Fibroblast of skin of left quadriceps (primary cell): Measurements from ENCODE around the gene RAB3GAP2.
"Not testable (repeated sequence)": the region's sequence is repeated elsewhere in the genome, so short reads cannot be mapped to it uniquely, and the experiment has no call there.

Experiments
- DNase-seq, 2 experiments: peaks; one replicate each; pipeline ENCODE4 v3.0.0-alpha.2; 2013; ENCODE audit warnings: low read depth in 2 of 2

Gene RAB3GAP2

DNA sequence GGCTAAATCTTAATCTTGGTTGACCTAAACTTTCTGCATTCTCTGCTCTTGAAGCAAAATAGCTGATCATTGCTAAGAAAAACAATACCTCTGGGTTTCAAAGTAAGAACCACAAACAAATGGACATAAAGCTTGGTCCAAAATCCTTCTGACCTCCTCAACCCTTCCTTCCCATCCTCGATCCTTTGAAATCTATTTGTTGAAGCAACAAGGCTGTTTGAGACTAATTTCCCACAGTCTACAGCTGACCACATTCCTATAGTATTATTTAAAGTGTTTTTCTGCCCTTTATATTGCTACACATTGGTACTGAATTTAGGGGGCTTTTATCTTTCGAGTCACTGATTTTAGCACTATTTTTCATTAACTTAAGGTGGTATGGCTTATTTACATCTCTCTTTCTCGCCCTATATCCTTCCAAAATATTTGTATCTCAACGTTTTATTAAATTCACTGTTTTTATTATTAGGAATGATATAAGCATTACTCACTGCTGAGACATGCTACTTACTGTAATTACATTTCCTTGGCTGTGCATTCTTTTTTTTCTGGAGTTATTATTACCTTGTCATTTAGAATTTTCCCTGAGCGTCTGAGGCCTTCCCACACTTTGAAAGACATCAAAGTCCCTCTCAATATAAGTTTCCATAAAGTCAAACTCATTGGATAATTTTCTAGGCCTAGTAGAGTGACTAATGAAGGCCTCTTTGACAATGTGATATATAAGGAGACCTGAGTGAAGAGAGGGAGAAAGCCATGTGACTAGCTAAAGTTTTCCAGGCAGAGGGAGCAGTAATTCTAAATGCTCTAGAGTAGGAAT, 73.9 kb downstream of the RAB3GAP2 start:
- no peak for DNase-seq

DNA sequence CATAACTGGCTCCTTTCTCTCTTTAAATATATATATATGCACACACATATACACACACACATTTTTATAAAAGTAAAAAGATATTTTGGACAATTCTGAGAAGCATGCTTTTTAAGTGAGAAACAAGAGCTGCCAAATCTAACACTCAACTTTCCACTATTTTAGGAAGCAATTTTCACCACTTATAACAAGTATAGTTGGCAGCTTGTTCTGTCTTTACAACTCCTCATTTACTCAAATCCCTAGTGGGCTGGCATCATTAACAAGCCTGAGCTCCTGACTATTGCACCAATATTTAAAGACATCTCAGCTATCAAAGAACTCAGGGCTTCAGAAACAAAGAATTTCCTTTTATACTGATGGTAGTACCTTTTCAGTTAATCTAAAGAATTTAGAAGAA, 76.6 kb downstream of the RAB3GAP2 start:
- DNase-seq: no peak

DNA sequence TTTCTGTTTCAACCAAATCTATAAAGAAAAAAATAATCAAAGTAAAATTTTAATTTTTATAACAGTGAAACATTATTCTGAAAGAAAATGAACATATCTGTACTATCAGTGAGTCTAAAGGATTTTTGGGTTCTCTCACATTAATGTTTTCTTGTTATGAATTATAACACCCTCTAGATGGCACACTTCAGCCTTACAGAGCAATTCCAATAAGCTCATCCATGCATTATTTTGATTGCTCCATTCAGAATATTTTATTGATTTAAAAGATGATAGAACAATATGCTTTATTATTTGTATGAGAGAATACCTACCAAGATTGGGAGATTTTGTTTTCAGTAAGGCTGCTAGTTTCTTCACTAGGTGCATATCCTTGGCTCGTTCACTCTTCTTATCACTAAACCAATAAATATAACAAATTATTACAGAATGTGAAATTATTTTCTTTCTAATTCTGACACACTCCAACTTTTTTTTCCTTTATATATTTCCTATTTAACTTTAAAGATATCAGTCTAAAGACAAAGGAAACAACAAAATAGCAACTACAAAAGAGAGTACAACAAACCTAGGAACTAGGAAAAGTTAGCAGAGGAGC, 82.4 kb downstream of the RAB3GAP2 start:
- peak in 1 of 2 experiments; percentile 9 for DNase-seq

DNA sequence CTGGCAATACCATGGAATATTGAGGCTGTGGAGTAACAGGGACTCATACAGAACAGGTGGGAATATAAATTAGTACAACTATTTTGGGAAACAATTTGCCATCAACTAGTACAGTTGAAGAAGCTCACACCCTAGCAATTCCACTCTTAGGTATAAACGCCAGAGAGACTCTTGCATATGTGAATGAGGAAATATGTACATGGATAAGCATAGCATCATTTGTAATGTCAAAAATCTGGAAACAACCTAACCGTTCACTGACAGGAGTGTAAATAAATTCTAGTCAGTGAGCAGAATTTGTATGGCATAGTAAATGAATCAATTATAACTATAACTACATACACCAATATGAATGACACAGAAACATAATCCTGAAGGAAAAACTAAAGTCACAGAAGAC, 83.7 kb downstream of the RAB3GAP2 start:
- DNase-seq: no peak

DNA sequence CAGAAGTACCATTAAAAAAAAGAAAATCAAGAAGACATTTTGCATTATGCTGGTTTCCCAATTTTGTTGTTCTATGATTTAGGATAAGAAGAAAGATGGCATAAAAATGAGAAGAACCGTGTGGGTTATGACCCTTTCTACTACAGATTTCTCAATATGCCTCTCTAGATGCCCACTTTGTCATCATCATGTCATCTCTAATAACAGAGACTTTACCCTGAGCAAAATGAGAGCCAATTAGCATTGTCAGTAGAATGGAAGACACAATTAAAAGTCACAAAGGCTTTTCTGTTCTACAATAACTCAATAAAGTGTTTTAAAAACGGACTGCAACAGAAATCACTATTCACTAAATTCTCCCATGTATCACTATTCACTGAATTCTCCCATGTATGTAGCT, 85.5 kb downstream of the RAB3GAP2 start:
- no peak for DNase-seq

DNA sequence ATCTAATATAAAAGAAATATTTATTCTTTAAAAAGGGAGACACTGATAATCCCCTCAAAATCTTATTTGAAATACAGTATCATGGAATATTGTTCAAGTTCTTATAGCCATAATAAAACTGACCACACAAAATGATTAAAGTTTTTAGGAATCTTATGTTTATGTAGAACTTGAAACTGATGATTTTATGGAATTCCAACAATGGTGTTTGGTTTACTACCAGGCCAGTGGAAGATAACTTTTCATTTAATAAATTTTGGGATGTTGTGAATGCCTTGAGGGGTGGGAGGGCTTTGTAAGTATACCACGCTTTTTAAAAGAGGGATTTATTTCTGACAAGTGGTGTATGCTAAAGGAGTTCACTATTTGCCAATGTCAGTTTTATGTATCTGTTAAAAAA, 87.7 kb downstream of the RAB3GAP2 start:
- DNase-seq: peak in 1 of 2 experiments; percentile 6

DNA sequence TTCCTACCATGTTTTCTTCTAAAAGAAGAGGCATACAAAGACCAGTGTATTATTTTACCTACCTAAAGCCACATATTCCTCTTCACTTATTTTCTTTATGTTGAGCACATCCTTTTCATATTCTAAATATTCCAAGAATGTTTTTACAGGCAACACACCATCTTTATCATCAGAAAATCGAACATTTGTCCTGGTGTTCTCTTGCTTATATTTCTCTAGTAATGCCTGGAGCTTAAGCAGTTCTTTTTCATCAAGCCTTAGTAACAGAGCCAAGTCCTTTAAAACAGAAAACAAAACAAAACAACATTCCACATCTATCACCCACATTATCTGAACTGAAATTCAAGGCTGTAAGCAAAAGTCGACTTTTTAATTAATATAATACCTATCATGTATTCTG, 89.6 kb downstream of the RAB3GAP2 start:
- no peak for DNase-seq

DNA sequence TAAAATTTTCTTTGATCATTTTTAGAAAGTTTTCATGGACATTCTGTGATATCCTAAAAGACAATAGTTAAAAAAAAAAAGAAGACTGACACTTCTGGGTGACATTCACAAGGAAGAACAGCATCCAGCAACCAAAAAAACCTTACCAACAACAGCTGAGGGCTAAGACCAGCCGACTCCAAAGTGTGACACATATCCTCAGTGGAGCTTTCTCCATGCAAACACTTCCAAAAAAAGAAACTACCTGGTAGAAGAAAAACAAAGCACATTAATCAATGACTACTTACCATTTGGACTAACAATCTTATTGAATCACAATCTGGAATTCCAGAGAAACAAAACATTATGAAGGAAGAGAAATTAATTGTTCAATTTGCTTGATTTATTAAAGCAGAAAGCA, 90.1 kb downstream of the RAB3GAP2 start:
- no peak for DNase-seq

DNA sequence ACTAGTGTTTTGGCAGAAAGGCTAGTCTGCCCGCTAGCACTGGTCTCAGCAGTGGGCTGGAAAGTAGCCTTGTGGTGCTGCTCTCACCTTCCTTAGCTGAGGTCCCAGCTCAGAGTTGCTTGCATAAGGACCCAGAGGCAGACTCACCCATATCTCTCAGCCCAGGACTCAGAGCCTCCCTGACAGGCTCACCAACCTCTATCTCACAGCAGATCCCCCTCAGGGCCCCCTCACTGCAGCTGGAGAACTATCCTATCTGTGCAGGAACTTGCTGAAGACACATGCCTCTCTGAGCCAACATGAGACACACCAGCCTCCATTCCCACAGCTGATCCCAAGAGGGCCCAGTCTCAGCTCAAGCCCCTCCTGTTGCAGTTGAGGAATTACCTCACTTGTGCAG, 95.7 kb downstream of the RAB3GAP2 start:
- no peak for DNase-seq

DNA sequence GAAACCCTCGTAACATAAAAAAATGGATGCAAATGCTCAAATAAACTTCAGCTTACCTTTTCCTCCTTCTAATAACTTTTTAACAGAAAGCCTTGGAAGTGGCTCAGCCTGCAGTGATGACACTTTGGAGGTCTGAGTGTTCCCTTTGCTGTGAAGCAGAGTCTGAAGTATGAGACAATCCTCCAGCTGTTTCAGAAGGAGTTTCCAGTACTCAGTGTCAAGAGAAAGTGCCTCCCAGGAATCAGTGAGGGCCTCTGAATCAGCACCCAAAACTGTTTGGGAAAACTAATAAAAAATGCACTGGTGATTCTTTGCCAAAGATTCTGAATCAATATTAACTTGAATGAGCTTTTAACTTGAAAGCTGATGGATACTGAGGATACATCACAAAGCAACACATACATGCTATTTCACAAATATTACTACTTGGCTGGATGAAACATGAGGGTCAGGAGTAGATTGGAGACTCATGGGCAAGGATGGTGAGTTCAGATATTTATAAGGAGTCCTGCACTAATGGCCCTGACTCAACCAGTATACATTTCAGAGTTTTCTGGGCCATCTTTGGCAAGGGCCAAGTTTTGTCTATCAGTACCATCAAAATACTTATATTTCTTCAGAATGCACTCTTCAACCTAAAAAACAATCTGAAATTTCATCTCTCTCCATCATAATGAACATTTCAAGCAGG, 101.3 kb downstream of the RAB3GAP2 start:
- no peak for DNase-seq

DNA sequence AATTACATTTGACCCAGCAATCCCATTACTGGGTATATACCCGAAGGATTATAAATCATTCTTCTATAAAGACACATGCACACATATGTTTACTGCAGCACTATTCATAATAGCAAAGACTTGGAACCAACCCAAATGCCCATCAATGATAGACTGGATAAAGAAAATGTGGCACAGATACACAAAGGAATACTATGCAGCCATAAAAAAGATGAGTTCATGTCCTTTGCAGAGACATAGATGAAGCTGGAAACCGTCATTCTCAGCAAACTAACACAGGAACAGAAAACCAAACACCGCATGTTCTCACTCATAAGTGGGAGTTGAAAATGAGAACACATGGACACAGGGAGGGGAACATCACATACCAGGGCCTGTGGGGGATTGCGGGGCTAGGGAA, 102.4 kb downstream of the RAB3GAP2 start:
- DNase-seq: not testable (repeated sequence)

DNA sequence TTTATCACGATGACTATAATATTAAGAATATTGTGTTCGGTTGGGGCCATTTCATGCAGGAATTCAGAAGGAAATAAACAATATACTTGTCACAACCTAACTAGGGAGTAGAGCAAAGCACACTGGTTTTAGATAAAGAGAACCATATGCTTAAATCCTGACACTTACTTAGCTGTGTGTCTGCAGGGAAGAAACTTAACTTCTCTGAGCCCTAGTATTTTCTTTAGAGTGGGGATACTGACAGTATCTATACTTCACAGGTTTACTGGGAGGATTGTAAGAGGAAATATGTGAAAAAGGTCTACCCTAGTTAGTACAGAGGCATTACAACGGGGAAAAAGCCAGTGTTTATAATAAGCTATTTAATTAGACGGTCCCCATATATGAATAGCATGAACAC, 105.4 kb downstream of the RAB3GAP2 start:
- no peak for DNase-seq

DNA sequence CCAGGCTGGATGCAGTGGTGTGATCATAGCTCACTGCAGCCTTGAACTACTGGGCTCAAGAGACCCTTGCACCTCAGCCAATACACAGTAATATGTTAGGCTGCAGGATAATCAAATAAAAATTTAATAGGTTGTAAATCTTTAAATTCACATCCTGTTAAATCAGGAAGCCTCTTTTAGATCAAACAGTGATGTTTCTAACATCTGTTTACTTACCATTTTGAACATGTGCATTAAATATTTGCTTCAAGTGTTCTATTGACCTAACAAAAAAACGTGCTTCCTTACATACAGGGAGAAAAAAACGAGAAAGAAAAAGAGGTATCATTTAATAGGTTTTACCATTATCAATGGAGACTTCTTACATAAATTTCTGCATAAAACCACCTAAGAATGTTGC, 107.7 kb downstream of the RAB3GAP2 start:
- DNase-seq: no peak

DNA sequence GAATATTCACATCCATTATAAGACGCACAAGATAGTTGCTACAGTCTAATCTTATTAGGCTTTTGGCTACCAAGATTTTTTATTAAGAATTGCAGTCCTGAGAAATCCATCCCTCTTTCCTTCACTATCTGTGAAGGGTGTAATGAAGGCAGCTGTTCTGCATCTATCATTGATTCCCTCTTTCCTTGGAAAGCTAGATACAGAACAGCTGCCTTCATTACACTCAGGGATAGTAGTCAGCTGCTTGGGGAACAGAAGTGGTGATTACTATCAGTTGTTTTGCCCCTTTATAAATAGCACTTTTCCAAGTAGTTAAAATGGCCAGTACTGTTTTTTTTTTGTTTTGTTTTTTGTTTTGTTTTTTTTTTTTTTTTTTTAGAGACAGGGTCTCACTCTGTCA, 108.1 kb downstream of the RAB3GAP2 start:
- DNase-seq: no peak

DNA sequence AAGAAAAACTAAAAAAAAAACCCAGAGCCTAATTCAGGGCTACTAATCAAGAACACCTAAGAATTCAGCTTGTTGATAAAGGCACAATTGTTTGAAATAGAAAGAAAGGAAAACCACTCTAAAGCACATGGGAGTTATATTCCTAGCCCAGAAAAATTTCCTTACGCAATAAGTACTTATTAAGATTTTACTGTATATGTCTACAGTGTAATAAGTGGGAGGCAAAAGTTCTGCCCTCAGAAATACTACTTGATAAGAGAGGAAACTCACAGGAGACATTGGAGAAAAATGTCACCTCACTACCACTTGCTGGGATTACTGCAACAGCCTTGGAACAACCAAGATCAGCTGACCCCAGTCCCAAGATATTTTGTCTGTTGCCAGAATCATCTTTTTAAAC, 112.2 kb downstream of the RAB3GAP2 start:
- DNase-seq: no peak

DNA sequence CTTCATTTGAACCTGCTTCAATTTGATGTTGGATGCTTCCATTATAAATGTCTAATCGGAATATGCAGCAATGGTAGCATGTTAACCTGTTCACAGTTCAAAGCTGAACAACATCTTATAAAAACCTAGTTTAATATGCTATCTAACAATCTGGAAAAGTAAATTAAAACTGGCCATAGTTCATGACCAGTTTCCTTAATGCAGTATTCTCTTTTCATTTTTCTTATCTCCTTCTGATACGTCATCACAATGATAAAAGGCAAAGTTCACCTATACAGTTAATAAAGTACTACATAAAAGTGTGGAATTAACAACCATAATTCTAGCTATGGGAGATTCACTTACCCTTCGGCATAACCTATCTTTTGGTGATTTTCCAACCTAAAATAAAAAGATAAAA, 113.2 kb downstream of the RAB3GAP2 start:
- DNase-seq: no peak

DNA sequence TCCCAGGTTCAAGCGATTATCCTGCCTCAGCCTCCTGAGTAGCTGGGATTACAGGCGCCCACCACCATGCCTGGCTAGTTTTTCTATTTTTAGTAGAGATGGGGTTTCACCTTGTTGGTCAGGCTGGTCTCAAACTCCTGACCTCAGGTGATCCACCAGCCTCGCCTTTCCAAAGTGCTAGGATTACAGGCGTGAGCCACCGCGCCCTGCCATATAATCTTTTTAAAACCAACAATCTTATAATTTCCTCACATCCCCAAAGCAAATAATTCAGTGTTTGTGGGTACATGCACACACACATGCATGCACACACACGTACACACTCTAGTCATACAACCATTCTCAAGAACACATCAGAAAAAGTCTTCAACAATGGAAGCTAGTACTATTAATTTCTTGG, 113.7 kb downstream of the RAB3GAP2 start:
- not testable (repeated sequence) for DNase-seq

DNA sequence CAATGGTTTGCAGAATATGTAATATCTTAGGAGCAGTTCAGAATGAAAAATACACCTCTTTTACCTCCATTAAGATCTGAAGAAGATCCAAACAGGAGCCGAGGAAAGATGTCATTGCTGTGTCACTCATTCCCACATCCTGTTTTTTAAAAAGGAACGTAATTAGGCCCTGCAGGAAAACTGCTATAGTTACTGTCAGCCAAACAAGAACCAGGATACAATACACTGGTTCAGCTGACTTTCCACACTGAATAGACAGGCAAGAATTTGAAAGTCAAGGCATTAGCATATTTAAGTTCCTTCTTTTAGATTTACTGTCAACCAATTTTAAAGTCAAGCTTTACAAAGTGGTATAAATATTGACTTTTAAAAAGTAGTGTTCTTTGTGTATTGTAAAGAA, 114.5 kb downstream of the RAB3GAP2 start:
- DNase-seq: no peak

DNA sequence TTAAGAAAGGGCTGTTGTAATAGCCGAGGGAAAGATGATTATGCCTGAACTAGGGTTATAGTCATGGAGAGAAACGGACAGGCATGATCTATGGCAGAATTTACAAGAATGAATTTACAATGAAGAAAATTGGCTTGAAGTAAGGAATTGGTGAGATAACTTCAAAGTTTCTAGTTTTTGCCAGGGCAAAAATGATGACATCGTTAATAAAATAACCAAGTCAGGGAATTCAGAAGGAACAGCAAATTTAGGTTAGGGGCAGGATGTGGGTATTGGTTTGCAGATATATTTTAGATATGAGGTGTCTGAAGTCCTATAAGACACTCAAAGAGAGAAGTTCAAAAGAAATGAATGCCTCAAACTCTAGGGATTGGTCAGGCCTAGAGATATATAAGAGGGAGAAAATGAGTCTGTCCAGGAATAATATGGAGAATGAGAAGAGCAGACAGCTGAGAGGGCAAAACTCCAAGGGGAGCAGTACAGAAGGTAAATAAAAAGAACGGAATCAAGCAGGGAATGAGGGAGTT, 115.6 kb downstream of the RAB3GAP2 start:
- DNase-seq: no peak

DNA sequence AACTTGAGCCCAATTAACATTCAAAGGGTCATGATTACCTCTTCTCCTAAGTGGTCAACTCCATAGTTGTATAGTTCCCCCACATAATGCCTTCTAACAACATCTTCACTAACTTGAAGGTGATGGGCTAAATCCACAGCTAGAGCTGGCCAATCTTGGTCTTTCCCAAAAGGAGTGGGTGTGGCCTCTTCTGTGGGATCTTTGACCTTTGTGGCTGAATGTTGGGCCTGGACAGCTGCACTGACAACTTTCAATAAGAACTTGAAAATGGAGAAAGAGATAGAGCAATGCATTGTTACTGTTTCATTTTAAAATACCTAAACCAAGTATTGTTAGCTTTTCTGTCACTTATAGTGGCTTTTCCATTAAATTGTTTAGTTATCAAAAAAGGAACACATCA, 119.1 kb downstream of the RAB3GAP2 start:
- DNase-seq: no peak

DNA sequence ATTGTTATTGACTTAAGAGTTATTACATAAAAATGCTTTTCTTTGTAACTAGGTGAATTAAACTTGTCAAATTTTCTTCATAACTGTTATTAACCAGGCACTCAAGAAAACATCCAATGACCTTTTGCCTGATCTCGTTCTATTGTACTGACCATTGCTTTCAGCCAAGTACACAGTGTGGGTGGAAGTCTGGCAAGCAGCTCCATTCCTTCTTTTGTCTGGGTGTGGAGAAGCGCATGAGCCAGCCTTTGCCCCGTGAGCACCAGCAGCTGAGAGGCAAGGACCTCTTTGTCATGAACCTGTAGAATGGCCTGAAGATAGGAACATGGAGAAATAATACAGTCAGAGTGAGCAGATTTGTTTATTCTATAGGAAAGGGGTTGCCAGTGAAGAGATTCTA, 120.8 kb downstream of the RAB3GAP2 start:
- no peak for DNase-seq

DNA sequence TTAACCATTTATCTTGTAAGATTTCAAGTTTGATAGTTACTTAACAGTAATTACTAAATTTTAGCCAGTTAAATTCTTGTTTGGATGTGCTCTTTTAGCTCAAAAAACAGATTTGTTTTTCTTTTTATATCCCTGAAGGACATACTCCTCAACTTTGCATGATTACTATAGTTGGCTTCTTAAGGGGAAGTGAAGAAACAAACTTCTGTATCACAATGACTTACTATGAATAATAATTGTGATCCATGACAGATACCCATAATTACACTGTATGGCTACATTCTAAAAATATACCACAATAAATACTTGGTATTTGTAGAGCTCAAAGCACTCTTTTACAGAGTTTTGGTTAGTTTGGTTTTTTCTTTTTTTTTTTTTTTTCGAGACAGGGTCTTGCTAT, 122.5 kb downstream of the RAB3GAP2 start:
- DNase-seq: no peak

DNA sequence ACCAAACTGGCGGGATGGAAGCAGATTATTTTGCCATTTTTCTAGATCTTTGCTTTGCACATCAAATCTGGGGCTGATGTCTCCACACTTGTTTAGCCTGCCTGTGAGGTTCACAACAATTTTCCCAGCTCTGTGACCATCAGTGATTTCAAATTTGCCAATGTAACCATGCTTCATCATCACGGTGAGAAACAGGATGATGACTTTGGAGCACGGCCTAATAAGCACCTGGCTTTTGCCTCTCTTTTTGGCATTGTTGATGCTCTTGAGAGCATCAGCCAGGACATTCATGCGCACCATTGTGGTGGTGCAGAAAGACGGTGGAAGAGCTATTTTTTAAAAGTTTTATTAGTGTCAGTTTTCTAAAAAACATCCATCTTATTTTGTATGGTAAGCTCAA, 128.2 kb downstream of the RAB3GAP2 start:
- DNase-seq: no peak
